Esophagus squamous epithelium (tissue), 4 donors: ENCODE results near the gene AGBL1.

Experiments used
- CTCF ChIP-seq, 6 experiments: fragments of 450-650 bp in 4 of 6; fragments of 200-600 bp in 2 of 6; sonication (generic) in 2 of 6; IDR thresholded peaks; one replicate each; pipeline ENCODE4 v1.5.1; 2016 to 2019; ENCODE audit warnings: antibody characterized with exemption in 6 of 6, mild to moderate bottlenecking in 4 of 6, moderate library complexity in 4 of 6
- POLR2A ChIP-seq, 4 donors: fragments of 450-650 bp; IDR thresholded peaks; one replicate each; pipeline ENCODE4 v1.6.1; 2017; ENCODE audit warnings: antibody characterized with exemption in 4 of 4, mild to moderate bottlenecking in 4 of 4, moderate library complexity in 3 of 4

GRCh38 chr15:86988033-86988432, 908.4 kb downstream of the AGBL1 start:
- no peak for TF ChIP-seq CTCF (IDR thresholded peaks at IDR 0.05)
- no peak for TF ChIP-seq POLR2A (IDR thresholded peaks at IDR 0.05)
